Peyer's patch (tissue), 4 donors: ENCODE measurements around the gene TSSC4.

Experiments
- POLR2A ChIP-seq, 2 donors: fragments of 450-650 bp; IDR thresholded peaks; one replicate each; pipeline ENCODE4 v1.5.1; 2017; ENCODE audit warnings: antibody characterized with exemption in 2 of 2, mild to moderate bottlenecking in 2 of 2, moderate library complexity in 2 of 2
- TF ChIP-seq, protein P1 (sequence below), 6 experiments: fragments of 450-650 bp in 4 of 6; fragments of 200-600 bp in 2 of 6; sonication (generic) in 1 of 6; IDR thresholded peaks; one replicate each; pipeline ENCODE4 v1.5.1; 2017 to 2019; ENCODE audit warnings: antibody characterized with exemption in 6 of 6, mild to moderate bottlenecking in 3 of 6, moderate library complexity in 1 of 6

DNA sequence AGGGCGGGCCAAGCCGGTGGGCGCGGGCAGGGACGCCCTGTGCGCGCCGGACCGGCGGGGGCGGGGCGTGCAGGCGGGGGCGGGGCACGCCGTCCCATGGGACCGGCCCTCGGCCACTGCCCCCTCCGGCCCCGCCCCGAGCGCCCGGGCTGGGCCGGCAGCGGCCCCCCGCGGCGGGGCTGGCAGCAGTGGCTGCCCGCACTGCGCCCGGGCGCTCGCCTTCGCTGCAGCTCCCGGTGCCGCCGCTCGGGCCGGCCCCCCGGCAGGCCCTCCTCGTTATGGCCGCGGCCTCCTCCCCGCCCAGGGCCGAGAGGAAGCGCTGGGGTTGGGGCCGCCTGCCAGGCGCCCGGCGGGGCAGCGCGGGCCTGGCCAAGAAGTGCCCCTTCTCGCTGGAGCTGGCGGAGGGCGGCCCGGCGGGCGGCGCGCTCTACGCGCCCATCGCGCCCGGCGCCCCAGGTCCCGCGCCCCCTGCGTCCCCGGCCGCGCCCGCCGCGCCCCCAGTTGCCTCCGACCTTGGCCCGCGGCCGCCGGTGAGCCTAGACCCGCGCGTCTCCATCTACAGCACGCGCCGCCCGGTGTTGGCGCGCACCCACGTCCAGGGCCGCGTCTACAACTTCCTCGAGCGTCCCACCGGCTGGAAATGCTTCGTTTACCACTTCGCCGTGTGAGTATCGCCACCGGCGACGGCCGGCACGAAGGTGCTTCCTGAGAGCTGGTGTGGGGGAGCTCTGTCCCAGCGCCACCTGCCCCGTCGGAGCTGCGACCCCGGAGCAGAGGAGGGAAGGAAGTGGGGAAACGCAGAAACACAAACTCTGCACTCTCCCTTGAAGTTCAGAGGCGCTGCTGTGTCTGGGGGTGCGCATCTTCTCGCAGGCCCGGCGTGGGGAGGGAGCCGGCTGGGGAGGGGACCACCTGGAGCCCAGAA, 44.5 kb downstream of the TSSC4 start, which contains the start of gene KCNQ1:
- TF ChIP-seq, protein P1, sequence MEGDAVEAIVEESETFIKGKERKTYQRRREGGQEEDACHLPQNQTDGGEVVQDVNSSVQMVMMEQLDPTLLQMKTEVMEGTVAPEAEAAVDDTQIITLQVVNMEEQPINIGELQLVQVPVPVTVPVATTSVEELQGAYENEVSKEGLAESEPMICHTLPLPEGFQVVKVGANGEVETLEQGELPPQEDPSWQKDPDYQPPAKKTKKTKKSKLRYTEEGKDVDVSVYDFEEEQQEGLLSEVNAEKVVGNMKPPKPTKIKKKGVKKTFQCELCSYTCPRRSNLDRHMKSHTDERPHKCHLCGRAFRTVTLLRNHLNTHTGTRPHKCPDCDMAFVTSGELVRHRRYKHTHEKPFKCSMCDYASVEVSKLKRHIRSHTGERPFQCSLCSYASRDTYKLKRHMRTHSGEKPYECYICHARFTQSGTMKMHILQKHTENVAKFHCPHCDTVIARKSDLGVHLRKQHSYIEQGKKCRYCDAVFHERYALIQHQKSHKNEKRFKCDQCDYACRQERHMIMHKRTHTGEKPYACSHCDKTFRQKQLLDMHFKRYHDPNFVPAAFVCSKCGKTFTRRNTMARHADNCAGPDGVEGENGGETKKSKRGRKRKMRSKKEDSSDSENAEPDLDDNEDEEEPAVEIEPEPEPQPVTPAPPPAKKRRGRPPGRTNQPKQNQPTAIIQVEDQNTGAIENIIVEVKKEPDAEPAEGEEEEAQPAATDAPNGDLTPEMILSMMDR (IDR thresholded peaks at IDR 0.05), result peak in 3 of 6 experiments; percentile 32 to 52 (median 32)
- TF ChIP-seq POLR2A (IDR thresholded peaks at IDR 0.05), result peak in 1 of 2 donors; percentile 94
